Smooth muscle cell of the brain vasculature (primary cell): ENCODE data around the gene GTF3C6.
"Not testable (repeated sequence)": the region's sequence is repeated elsewhere in the genome, so short reads cannot be mapped to it uniquely, and the experiment has no call there.

ENCODE experiments used
- DNase-seq: peaks from one replicate; pipeline ENCODE4 v3.0.0-alpha.2; 2012; ENCODE audit warnings: low read depth, low spot score

Gene GTF3C6

GRCh38 chr6:110979565-110980101 is 21.1 kb downstream of the GTF3C6 start:
- DNase-seq, result no peak

GRCh38 chr6:110980227-110980626 is 21.7 kb downstream of the GTF3C6 start:
- DNase-seq, result no peak

GRCh38 chr6:110980648-110981047 is 22.1 kb downstream of the GTF3C6 start:
- no peak for DNase-seq

GRCh38 chr6:110981202-110981600 is 22.7 kb downstream of the GTF3C6 start:
- DNase-seq, result no peak

GRCh38 chr6:110990840-110991576 is 32.5 kb downstream of the GTF3C6 start:
- DNase-seq, result no peak

- DNase-seq, result no peak
Observed at GRCh38 chr6:110996691-110997090, 38.2 kb downstream of the GTF3C6 start.

- DNase-seq, result no peak
Observed at GRCh38 chr6:110999634-111000270, 41.2 kb downstream of the GTF3C6 start.

DNA sequence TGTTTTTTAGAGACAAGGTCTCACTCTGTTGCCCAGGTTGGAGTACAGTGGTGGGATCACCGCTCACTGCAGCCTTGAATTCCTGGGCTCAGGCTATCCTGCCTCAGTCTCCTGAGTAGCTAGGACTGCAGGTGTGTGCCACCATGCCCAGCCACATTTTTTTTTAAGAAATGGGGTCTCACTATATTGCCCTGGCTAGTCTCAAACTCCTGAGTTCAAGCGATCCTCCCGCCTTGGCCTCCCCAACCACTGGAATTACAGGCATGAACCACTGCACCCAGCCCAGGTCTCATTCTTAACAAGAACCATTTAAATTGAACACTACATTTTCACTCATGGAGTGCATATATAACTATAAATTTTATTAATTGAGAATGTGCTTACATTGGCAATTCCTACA is 43.8 kb downstream of the GTF3C6 start:
- DNase-seq, result no peak

DNA sequence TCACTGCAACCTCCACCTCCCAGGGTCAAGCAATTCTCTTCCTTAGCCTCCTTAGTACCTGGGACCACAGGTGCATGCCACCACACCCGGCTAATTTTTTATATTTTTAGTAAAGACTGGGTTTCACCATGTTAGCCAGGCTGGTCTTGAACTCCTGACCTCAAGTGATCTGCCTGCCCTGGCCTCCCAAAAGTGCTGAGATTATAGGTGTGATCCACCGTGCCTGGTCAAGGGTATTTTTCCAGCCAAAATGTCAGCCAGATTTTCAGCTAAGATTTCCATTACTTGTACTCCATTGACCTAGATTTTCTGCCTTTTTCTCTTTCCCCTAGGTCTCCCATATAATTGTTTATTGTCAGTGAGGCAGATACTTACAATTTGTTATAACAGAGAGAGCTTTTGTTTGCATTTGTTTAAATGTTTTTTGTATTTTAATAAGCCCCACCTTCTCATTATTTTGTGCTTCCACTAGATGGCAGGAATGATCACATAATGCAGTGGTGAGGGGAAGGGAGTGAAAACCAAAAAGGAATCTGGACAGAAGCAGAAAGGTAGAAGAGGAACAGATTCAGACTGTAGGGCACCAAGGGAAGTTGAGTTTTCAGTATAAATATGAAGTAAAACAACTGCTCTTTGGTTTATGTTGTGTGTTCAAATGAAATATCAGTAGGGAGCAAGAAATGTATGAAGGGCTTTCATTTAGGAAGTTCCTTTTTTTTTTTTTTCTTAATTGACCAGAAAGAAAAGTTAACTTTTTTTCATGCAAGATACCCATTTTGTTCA is 53.0 kb downstream of the GTF3C6 start:
- no peak for DNase-seq

DNA sequence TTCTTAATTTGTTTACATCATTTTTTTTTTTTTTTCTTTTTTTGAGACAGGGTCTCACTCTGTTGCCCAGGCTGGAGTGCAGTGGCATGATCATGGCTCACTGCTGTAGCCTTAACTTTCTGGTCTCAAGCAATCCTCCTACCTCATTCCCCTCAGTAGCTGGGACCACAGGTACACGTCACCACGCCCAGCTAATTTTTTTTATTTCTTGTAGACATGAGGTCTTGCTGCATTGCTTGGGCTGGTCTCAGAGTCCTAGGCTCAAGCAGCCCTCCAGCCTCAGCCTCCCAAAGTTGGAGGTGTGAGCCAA is 53.6 kb downstream of the GTF3C6 start:
- no peak for DNase-seq

GRCh38 chr6:111012520-111012919 is 54.0 kb downstream of the GTF3C6 start:
- DNase-seq, result not testable (repeated sequence)

- DNase-seq, result no peak
Observed at GRCh38 chr6:111013144-111013915, 54.8 kb downstream of the GTF3C6 start.

DNA sequence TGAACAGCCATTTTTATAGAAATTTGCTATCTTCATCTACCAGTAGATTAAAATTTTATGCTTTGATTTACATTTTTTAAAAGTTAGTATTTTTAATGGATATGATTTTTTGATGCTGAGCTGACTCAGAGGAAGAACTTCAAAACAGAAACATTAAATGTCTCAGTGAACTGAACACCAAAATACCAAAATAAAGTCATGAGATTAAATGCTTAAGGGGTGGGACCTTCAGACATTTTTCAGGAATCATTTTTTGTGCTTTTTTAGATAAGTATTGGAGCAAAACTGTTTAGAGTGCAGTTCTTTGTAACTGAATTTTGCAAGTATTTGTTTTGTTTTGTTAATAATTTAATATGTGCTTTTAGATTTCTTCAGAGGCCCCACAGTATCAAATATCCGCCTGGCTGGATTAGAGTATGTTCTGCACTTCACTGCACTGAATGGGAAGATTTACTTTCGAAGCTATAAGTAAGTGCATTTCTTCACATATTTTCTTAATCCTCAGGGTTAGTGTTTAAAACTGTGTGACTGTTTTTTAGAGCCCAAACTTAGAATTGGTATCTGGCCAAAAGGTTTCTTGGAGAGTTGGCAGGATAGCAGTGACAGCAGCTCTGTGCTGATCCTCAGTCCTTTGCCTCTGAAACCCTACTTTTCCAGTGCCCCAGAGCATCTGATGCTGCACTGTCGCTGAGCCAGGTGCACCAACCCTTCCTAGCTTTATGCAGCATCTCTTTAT is 57.1 kb downstream of the GTF3C6 start:
- no peak for DNase-seq

- not testable (repeated sequence) for DNase-seq
Observed at GRCh38 chr6:111017241-111017640, 58.7 kb downstream of the GTF3C6 start.
